Measurements from ENCODE around the gene PDZRN3.

Gene PDZRN3

DNA sequence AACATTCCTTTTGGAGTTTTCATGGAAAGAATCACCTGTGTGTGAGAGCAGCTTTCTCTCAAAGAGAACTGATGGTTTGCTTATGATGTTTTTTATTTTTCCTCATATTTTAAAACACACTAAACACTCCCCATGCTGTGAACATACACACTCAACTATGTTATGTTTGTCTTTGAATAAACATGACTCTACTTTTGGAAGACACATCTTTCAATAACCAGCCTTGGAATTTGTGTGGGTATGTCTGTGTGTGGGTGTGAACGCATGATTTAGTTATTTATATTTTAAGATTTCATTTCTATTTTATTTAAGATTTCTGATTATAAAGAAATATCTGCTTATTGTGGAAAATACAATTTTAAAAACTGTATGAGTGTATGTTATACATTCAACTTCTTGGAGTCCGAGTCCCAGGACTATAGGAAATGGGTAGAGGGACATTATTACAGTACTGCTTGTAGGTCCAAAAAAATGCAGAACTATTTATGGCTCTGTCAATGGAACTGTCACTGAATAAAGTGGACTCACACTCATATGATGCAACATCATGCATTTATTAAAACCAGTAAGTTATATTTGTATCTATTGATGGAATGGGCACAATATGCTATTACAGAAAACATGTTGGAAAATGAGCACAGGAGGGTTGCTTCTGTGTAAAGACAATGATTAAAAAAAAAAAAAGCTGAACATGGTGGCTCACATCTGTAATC is 43.5 kb downstream of the PDZRN3 start:
- TF ChIP-seq, protein P1, sequence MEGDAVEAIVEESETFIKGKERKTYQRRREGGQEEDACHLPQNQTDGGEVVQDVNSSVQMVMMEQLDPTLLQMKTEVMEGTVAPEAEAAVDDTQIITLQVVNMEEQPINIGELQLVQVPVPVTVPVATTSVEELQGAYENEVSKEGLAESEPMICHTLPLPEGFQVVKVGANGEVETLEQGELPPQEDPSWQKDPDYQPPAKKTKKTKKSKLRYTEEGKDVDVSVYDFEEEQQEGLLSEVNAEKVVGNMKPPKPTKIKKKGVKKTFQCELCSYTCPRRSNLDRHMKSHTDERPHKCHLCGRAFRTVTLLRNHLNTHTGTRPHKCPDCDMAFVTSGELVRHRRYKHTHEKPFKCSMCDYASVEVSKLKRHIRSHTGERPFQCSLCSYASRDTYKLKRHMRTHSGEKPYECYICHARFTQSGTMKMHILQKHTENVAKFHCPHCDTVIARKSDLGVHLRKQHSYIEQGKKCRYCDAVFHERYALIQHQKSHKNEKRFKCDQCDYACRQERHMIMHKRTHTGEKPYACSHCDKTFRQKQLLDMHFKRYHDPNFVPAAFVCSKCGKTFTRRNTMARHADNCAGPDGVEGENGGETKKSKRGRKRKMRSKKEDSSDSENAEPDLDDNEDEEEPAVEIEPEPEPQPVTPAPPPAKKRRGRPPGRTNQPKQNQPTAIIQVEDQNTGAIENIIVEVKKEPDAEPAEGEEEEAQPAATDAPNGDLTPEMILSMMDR (IDR thresholded peaks at IDR 0.05; ENCODE audit: low read depth, low read length): no peak
- no peak overlapping the region for H3K4me3 ChIP-seq (ENCODE audit: low read depth, low read length)
- in situ Hi-C loops (cut with HindIII; ENCODE audit: low sequenced_read_pairs): no loop called here
- DNase-seq (ENCODE audit: low read depth, low spot score): no peak

DNA sequence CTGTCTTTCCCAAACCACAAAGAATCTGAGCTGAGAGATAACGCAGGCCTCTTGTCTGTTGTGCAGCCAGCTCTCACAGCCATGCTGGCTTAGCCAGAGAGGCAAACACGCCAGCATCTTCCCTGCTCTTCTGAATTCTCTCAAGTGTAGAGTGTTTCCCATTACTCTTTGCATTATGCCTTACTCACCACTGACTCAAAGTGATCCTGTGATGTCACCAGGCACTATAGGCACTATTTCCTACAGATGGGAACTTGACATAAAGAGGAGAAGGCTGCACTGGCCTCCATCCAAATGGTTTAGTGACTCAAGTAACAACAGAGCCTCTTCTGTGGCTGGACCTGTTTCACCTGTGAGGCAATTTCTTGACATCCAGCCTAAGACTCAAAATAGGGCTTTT is 44.4 kb downstream of the PDZRN3 start:
- peak; percentile 87 for DNase-seq (ENCODE audit: low read depth, low spot score)
- TF ChIP-seq, protein P1 (IDR thresholded peaks at IDR 0.05; ENCODE audit: low read depth, low read length): no peak

DNA sequence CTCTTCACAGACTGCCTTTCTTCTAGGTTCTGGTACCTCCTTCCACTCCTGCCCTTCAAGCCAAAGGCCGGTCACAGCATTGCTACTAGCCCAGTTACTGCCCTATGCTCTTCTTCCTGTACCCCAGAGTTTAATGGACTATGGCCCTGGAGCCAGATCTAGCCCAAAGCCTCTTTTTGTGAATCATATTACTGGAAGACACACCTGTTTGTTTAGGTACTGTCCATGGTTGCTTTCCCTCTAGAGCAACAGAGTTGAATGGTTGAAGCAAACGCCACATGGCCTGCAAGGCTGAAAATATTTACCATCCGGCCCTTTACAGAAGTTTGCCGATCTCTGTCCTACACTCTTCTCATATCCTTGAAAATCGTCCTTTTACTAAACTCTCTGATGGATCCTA is 47.0 kb downstream of the PDZRN3 start:
- in situ Hi-C loops (cut with HindIII; ENCODE audit: low sequenced_read_pairs): no loop called here
- DNase-seq (ENCODE audit: low read depth, low spot score): no peak
- no peak overlapping the region for H3K4me3 ChIP-seq (ENCODE audit: low read depth, low read length)
- TF ChIP-seq, protein P1 (IDR thresholded peaks at IDR 0.05; ENCODE audit: low read depth, low read length): no peak

More for the DNA sequence above, 44.4 kb downstream of the PDZRN3 start:
- no peak overlapping the region for H3K4me3 ChIP-seq (ENCODE audit: low read depth, low read length)
- in situ Hi-C loops (cut with HindIII; ENCODE audit: low sequenced_read_pairs): no loop called here

DNA sequence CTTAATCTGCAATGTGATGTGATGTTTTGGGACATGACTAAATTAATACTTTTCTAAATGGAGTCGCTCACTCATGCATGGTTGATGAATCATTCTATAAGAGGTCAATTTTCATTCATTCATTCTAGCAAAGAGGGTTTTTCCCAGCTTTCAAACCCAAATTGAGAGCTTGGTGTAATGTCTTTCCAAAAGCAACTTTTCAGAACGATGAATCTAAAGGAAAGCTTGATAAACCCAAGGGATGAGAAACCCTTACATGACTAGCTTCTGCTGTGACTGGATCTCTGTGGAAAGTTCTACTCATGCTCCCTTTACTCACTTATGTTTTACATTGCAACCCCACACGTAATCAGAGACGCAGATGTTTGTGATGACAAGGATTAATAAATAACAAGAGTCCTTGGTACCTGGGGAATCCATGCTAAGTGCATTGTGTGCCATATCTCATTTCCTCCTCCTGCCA is 47.7 kb downstream of the PDZRN3 start:
- no peak overlapping the region for H3K4me3 ChIP-seq (ENCODE audit: low read depth, low read length)
- TF ChIP-seq, protein P1 (IDR thresholded peaks at IDR 0.05; ENCODE audit: low read depth, low read length): no peak
- in situ Hi-C loops (cut with HindIII; ENCODE audit: low sequenced_read_pairs): no loop called here
- DNase-seq (ENCODE audit: low read depth, low spot score): no peak

DNA sequence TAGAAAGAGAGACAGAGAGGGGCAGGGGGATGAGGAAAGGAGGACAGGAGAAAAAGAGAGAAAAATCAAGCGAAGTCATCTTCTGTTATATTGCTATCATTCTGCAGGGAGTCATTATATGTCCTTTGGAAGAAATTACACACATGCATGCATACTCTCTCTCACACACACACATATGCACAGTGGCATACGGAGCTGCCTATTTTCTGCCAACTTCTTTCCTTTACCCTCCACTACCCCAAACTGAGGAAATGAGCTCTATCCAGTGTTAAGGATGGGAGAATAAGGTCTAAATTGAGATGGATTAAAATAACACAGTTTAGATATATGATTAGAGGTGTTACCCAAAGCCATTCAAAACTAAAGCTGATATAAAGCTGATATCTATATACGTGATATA is 48.8 kb downstream of the PDZRN3 start:
- TF ChIP-seq, protein P1 (IDR thresholded peaks at IDR 0.05; ENCODE audit: low read depth, low read length): no peak
- H3K4me3 ChIP-seq (ENCODE audit: low read depth, low read length): no peak overlapping the region
- in situ Hi-C loops (cut with HindIII; ENCODE audit: low sequenced_read_pairs): no loop called here
- DNase-seq (ENCODE audit: low read depth, low spot score): no peak

DNA sequence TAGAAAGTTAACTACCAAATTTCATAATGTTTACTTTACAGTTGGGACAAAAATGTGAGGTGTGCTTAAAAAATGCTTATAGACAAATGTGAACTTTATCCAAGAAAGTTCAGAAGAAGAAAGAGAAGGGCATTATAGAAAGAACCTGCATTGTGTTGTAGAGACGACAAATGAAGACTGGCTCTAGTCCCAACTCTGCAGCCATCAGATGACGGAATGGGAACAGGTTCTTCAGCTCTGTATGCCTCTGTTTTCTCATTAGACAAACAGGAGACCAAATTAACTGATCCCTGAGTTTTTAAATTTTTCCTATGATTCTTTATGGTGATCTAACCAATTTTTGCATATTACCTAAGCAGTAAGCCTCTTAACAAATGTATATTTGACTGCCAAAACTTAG is 49.2 kb downstream of the PDZRN3 start:
- in situ Hi-C loops (cut with HindIII; ENCODE audit: low sequenced_read_pairs): no loop called here
- no peak overlapping the region for H3K4me3 ChIP-seq (ENCODE audit: low read depth, low read length)
- TF ChIP-seq, protein P1 (IDR thresholded peaks at IDR 0.05; ENCODE audit: low read depth, low read length): no peak
- DNase-seq (ENCODE audit: low read depth, low spot score): no peak
